ENCODE results near the gene VTN. TPM values are rescaled to one million over a fixed set of nuclear protein-coding genes. Genes with fewer than 3 reads are reported as not detected.

VTN gene
- total RNA-seq, 1 donor from 2014 or later = 1.3 TPM

Small RNA genes within 50 kb of the gene (microRNA-seq; reads per million reads assigned to microRNA genes)
- gene MIR4723 (ENCODE audit: borderline number of aligned reads) = not detected

Other genes with a start within 250 kb of the VTN start
- 51.5 TPM for gene TMEM97, start 51.1 kb downstream of the VTN start, total RNA-seq
- gene IFT20, start 34.8 kb downstream of the VTN start, total RNA-seq = 33.2 TPM
- 56.1 TPM for gene TNFAIP1, start 34.5 kb downstream of the VTN start, total RNA-seq
- 54.7 TPM for gene POLDIP2, start 12.8 kb downstream of the VTN start, total RNA-seq
- gene SEBOX, start 5.1 kb downstream of the VTN start, total RNA-seq = not detected
- gene SARM1, start 1.4 kb upstream of the VTN start, total RNA-seq = 14.1 TPM
- gene SLC46A1, start 35.9 kb upstream of the VTN start, total RNA-seq = 23.3 TPM
- not detected for gene SLC13A2, start 103.3 kb upstream of the VTN start, total RNA-seq
- gene FOXN1, start 136.0 kb upstream of the VTN start, total RNA-seq = 0.15 TPM
- gene UNC119, start 182.3 kb upstream of the VTN start, total RNA-seq = 27.0 TPM
- gene PIGS, start 201.2 kb upstream of the VTN start, total RNA-seq = 45.3 TPM
- 11.6 TPM for gene ALDOC, start 206.6 kb upstream of the VTN start, total RNA-seq
- gene SPAG5, start 228.7 kb upstream of the VTN start, total RNA-seq = 4.9 TPM
- 14.1 TPM for gene RSKR, start 243.9 kb upstream of the VTN start, total RNA-seq

Data from lower lobe of right lung (tissue), 1 donor.